Psoas muscle (tissue), 8 donors: Measurements from ENCODE around the gene ARHGAP22. TPM values are rescaled to one million over a fixed set of nuclear protein-coding genes. Genes with fewer than 3 reads are reported as not detected.

ENCODE experiments used
- ATAC-seq, 4 donors: fragments of 200-7000 bp; cut with Tn5 transposase; one replicate each; pipeline ENCODE4 v1.9.1; 2020; ENCODE audit warnings: moderate library complexity in 3 of 4, mild to moderate bottlenecking in 2 of 4
- DNase-seq, 2 donors: peaks; one replicate each; pipeline ENCODE4 v3.0.0-alpha.2; 2020
- H3K27ac ChIP-seq: fragments of 200-600 bp; one replicate; pipeline ENCODE4 v1.8.0; 2022
- H3K27me3 ChIP-seq, 3 donors: fragments of 200-600 bp in 1 of 3; one replicate each; pipeline versions ENCODE4 v1.6.1 to v1.8.0; 2013 to 2022; ENCODE audit warnings: low read length in 2 of 3, mild to moderate bottlenecking in 2 of 3, moderate library complexity in 1 of 3; ENCODE audit not compliant: insufficient read depth in 3 of 3
- H3K36me3 ChIP-seq, 2 donors: fragments of 200-600 bp in 1 of 2; one replicate each; pipeline versions ENCODE4 v1.6.1 to v1.8.0; 2013 to 2022; ENCODE audit warnings: low read depth in 1 of 2, mild to moderate bottlenecking in 1 of 2, moderate library complexity in 1 of 2; ENCODE audit not compliant: insufficient read depth in 1 of 2
- H3K4me1 ChIP-seq: fragments of 200-600 bp; one replicate; pipeline ENCODE4 v1.8.0; 2022
- H3K4me3 ChIP-seq: fragments of 200-600 bp; one replicate; pipeline ENCODE4 v1.8.0; 2022; ENCODE audit warnings: mild to moderate bottlenecking
- H3K9me3 ChIP-seq: fragments of 200-600 bp; one replicate; pipeline ENCODE4 v1.8.0; 2022
- WGBS, 3 donors: extraction: QIAGEN DNeasy Blood & Tissue Kit; methylation state at CpG; one replicate each; pipeline versions ENCODE4 v1.1.6 to v1.1.7; 2013; 5-methylcytosine and 5-hydroxymethylcytosine counted together
- intact Hi-C, 2 donors: fragments of 100-400 bp; cut with DNase I; formaldehyde crosslinking; loops; one replicate each; pipeline versions ENCODE4 v1.11.0 to v1.14.2; 2022
- polyA plus RNA-seq, 3 donors: library from polyadenylated mRNA; stranded (reverse); fragments of 200-250 nt; gene quantifications; one replicate each; pipeline ENCODE4 v1.2.3, GENCODE V29; 2013
- total RNA-seq, 4 donors: library from RNA; stranded (reverse); fragmentation: NEBNext Ultra II Directional in 2 of 4; extraction: Animal tissue kit (Norgen Biotek cat#: 25700) in 2 of 4; gene quantifications; one replicate each; pipeline versions ENCODE4 v1.2.1 to v1.2.4, GENCODE V29; 2021 to 2023
- TF ChIP-seq, protein P1 (sequence below): fragments of 200-600 bp; IDR thresholded peaks from one replicate; pipeline ENCODE4 v1.8.0; 2022; ENCODE audit warnings: antibody characterized with exemption
- donor health status: healthy with polysubstance abuse.
- donor health status: DM: no; HTN: no; CAD: no; lungs with moderate emphysema.
- donor health status: Bipolar disorder and iron deficiency.
- donor health status: healthy.
- donor health status: DM: yes; HTN: yes; CAD: no.
- donor health status: DM: no; HTN: no; CAD: no.
- donor health status: DM: no; HTN: no; CAD: no.
- donor health status: DM: yes; HTN: yes; CAD: no.

Gene ARHGAP22
- total and polyA plus RNA-seq, 7 donors, result 0.46 to 2.9 (median 1.6) TPM

DNA sequence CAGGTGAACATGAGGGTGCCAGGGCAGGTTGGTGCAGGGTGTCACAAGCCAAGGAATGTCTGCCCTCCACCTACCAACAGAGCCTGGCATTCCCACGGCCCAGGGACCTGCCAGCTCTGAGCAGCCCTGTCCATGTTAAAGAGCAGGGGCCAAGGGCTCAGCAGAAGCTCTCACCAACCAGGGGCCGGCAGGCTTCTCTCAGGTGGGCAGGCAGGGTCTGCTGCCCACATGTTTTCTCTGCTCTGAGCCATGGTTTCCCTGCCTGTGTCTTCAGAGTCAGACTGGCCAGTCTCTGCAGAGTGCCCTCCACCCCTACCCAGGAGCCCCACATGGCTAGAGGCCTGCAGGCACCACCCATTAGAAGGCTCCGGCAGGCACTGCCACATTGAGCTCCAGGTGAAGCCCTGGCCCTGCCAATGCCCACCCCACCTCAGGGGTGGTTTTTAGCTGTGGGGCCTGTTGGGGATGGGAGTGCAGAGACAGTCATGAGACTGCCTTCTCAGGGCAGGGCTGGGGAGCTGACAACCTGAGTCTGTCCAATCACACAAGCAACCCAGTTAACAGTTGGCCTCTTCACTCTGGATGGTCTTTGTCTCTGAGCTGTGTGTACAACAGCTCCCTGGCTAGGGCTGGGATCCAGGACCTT is 135.9 kb downstream of the ARHGAP22 start:
- Histone ChIP-seq H3K4me1 (peaks cover 14% of the 10 kb centered on the region), H3K9me3 (no peaks in the 10 kb centered on the region), H3K36me3 (no peaks in the 10 kb centered on the region), H3K27me3 (peaks cover 0 to 3% (median 0%) of the 10 kb centered on the region in 3 donors), H3K4me3 (no peak overlapping the region), H3K27ac (no peak overlapping the region)
- intact Hi-C loops, result loop anchor here in 1 of 2 donors (1.0 kb wide), 1 partner anchor 44 kb away; no protein-coding TSS in a partner anchor
- 84 to 96% (median 93%) methylated on average over 3 of the region's 3 CpGs for WGBS, 3 donors
- no peak for DNase-seq
- ATAC-seq, result no peak
- TF ChIP-seq, protein P1, sequence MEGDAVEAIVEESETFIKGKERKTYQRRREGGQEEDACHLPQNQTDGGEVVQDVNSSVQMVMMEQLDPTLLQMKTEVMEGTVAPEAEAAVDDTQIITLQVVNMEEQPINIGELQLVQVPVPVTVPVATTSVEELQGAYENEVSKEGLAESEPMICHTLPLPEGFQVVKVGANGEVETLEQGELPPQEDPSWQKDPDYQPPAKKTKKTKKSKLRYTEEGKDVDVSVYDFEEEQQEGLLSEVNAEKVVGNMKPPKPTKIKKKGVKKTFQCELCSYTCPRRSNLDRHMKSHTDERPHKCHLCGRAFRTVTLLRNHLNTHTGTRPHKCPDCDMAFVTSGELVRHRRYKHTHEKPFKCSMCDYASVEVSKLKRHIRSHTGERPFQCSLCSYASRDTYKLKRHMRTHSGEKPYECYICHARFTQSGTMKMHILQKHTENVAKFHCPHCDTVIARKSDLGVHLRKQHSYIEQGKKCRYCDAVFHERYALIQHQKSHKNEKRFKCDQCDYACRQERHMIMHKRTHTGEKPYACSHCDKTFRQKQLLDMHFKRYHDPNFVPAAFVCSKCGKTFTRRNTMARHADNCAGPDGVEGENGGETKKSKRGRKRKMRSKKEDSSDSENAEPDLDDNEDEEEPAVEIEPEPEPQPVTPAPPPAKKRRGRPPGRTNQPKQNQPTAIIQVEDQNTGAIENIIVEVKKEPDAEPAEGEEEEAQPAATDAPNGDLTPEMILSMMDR, result no peak

DNA sequence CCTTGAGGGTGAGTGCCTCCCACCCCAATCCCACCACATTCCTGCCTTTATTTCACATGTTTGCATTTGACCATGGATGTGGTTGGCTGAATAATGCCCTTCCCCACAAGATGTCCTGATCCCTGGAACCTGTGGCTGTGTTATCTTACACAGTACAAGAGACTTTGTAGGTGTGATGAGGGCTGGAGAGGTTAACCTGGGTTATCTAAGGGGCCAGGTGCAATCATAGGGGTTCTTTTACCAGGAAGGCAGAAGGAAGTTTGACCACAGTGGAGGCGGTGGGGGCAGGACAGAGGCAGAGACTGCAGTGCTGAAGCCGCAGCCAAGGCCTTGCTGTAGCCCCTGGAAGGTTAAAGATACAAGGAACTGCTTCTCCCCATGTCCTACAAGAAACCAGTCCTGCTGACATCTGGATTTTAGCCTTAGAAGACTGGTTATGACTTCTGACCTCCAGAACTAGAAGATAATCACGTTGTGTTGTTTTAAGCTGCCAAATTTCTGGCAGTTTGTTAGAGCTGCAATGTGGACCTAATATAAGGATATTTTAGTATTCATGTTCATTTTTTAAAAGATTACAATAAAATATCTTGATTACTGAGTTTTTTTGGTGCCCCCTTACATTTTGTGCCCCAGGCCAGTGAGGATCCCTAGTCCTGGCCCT is 136.6 kb downstream of the ARHGAP22 start:
- no peaks in the 10 kb centered on the region for H3K36me3 ChIP-seq
- H3K4me1 ChIP-seq, result peaks cover 14% of the 10 kb centered on the region
- no peaks in the 10 kb centered on the region for H3K9me3 ChIP-seq
- H3K4me3 ChIP-seq, result no peak overlapping the region
- intact Hi-C loops, result no loop called here
- TF ChIP-seq, protein P1, result no peak
- ATAC-seq, result no peak
- no peak for DNase-seq
- H3K27ac ChIP-seq, result no peak overlapping the region
- peaks cover 0 to 3% (median 0%) of the 10 kb centered on the region in 3 donors for H3K27me3 ChIP-seq
- 77 to 89% (median 85%) methylated on average over 3 of the region's 3 CpGs for WGBS, 3 donors

DNA sequence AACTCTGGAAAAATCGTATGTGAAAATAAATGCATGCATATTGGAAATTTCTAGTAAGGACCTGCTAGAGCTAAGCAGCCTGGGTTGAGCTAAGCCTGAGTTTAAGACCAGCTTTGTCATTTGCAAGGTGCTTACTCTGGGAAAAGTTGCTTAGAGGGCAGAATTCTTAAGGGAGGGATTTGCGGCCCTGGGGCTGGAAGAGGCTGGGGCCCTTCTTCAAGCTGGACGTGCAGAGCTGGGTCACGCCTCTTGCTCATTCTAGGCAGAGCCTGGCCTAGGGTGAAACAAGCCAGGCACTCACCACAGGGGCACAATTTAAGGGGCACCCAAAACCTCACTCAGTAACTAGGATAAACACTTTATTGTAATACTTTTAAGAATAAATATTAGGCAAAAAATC is 137.2 kb downstream of the ARHGAP22 start:
- intact Hi-C loops, result no loop called here
- Histone ChIP-seq H3K9me3 (no peaks in the 10 kb centered on the region), H3K4me1 (peaks cover 14% of the 10 kb centered on the region), H3K27ac (no peak overlapping the region), H3K36me3 (no peaks in the 10 kb centered on the region), H3K4me3 (no peak overlapping the region), H3K27me3 (peaks cover 0 to 3% (median 0%) of the 10 kb centered on the region in 3 donors)
- ATAC-seq (no peak), DNase-seq (no peak)
- TF ChIP-seq, protein P1, result no peak
- 85 to 91% (median 86%) methylated on average over 4 of the region's 4 CpGs for WGBS, 3 donors

DNA sequence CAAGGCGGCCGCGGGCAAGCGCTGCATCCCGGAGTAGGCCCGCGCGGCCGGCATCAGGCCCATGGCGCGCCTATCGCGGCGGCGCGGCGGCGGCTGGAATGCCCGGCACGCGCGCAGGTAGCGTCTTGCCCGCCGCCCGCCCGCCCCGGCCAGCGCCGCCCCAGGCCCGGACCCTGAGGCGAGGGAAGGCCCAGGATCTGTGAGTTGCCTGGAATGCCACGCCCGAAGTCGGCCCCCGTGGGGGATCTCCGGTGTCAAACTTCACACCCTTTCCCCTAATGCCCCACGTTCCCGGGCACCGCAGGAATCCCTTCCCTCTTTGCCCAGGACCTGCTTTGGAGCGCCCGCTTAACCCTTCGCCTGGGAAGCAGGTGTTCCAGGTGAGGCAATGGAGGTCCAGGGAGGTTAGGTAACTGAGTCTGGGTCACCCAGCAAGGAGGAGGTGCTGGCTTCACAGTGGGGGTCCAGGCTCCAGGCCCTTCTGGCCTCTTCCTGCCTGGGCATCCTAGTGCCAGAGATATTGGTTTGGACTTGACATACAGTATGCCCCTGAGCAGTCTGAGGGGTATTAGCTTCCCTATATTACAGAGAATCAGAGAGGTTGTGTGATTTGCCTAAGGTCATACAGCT is 138.1 kb downstream of the ARHGAP22 start:
- no peaks in the 10 kb centered on the region for H3K36me3 ChIP-seq
- H3K27me3 ChIP-seq, result peaks cover 0 to 3% (median 0%) of the 10 kb centered on the region in 3 donors
- ATAC-seq (no peak), DNase-seq (peak in 1 of 2 donors; percentile 39)
- TF ChIP-seq, protein P1, result no peak
- H3K27ac ChIP-seq, result no peak overlapping the region
- H3K4me1 ChIP-seq, result peaks cover 14% of the 10 kb centered on the region
- H3K4me3 ChIP-seq, result no peak overlapping the region
- intact Hi-C loops, result no loop called here
- H3K9me3 ChIP-seq, result no peaks in the 10 kb centered on the region
- 19 to 33% (median 28%) methylated on average over 30 to 43 of the region's 43 CpGs for WGBS, 3 donors
